SJSA1 (cell line): Measurements from ENCODE around the gene INF2. TPM values are rescaled to one million over a fixed set of nuclear protein-coding genes. Genes with fewer than 3 reads are reported as not detected.

Experiments used
- DNase-seq, 2 experiments: peaks; one replicate each; pipeline ENCODE4 v3.0.0-alpha.2; 2015 to 2020; ENCODE audit warnings: low spot score in 2 of 2, low read depth in 1 of 2
- H3K27ac ChIP-seq: fragments of 250-450 bp; sonication (Bioruptor Pico); 2 replicates; pipeline ENCODE4 v1.5.1; 2020; ENCODE audit warnings: mild to moderate bottlenecking, moderate library complexity
- H3K27me3 ChIP-seq: fragments of 250-450 bp; sonication (Bioruptor Pico); replicated peaks from 2 replicates; pipeline ENCODE4 v1.5.1; 2020; ENCODE audit warnings: mild to moderate bottlenecking, moderate library complexity
- H3K36me3 ChIP-seq: fragments of 250-450 bp; sonication (Bioruptor Pico); 2 replicates; pipeline ENCODE4 v1.5.1; 2020; ENCODE audit warnings: mild to moderate bottlenecking
- H3K4me1 ChIP-seq: fragments of 250-450 bp; sonication (Bioruptor Pico); replicated peaks from 2 replicates; pipeline ENCODE4 v1.6.1; 2021; ENCODE audit warnings: mild to moderate bottlenecking
- H3K4me3 ChIP-seq: fragments of 250-450 bp; sonication (Bioruptor Pico); 2 replicates; pipeline ENCODE4 v1.5.1; 2020; ENCODE audit warnings: mild to moderate bottlenecking
- H3K9me3 ChIP-seq: fragments of 250-450 bp; sonication (Bioruptor Pico); replicated peaks from 2 replicates; pipeline ENCODE4 v1.5.1; 2020; ENCODE audit warnings: mild to moderate bottlenecking
- total RNA-seq: library from RNA; depleted of rRNA; stranded (reverse); fragments of >200 nt; shearing (Covaris generic); gene quantifications from 2 replicates; pipeline ENCODE4 v1.2.3, GENCODE V29; 2014

INF2 gene
- total RNA-seq, 1 experiment from 2014 or later, result 37.3 TPM

DNA sequence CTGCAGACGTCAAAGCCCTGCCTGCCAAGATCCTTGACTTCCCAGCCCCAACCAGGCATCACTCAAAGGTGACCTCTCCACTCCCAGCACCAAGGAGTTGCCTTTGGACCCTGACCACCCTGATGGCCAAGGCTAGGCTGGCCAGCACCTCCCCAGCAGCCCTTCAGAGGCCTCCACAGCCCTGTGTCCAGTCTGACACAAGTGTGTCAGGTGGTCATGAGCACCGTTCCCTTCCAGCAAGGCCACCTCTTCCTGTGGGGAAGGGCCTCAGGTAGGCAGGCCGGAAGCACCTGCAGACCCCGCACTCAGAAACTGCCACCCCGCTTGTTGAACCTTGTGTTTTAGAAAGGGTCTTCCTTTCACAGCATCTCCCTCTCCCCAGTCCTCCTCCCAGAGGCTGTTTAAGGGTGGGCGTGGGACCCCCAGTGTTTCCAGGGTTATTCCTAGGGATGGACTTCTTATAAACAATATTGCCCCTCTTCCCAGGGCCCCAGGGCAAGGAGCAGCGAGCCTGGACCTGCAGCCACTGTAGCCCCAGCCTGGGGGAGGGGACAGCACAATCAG, 13.2 kb upstream of the INF2 start:
- peak overlapping the region; percentile 97; the same call in 1 of the 2 replicates for H3K27ac ChIP-seq
- DNase-seq, result no peak
- H3K9me3 ChIP-seq, result no peaks in the 10 kb centered on the region
- no peaks in the 10 kb centered on the region for H3K36me3 ChIP-seq
- H3K4me3 ChIP-seq, result no peak overlapping the region
- H3K27me3 ChIP-seq, result no peaks in the 10 kb centered on the region
- H3K4me1 ChIP-seq, result peaks cover 50% of the 10 kb centered on the region

DNA sequence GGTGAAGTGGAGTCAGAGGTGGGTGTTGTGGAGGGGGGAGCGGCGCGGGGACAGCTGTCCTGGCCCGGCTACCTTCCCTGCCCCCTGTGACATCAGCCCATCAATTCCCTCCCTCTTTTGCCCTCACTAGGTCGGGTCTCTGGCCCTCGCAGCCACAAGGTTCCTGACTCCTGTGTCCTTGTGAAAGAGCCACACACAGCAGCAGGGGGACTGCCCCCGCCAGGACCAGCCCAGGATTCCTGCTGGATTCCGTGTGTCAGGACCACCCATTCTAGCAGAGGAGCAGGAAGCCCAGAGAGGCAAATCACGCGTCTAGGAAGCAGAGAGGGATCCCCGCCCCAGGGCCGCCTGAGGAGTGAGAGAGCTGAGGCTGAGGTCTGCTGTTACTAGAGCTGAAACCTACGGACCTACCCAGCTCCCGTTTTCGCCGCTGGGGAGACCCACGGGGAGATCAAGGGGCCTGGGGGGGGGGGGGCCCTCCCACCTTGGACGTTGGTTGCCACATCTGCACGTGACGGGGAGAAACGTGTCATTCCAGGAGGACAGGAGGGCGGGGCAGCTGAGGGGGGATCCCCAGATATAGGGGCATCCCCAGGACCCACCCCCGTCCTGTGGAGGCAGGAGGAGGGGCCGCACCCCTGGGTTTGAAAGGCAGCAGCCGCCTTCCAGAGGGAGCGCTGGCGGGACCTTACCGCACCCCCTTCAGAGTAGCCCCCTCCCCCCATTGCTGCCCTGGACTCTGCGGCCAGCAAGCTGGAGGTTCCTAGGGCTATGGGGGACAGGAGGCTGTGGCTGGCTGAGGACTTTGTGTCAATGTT, 12.5 kb upstream of the INF2 start:
- Histone ChIP-seq H3K4me1 (peaks cover 57% of the 10 kb centered on the region), H3K4me3 (peak overlapping the region; percentile 41)

DNA sequence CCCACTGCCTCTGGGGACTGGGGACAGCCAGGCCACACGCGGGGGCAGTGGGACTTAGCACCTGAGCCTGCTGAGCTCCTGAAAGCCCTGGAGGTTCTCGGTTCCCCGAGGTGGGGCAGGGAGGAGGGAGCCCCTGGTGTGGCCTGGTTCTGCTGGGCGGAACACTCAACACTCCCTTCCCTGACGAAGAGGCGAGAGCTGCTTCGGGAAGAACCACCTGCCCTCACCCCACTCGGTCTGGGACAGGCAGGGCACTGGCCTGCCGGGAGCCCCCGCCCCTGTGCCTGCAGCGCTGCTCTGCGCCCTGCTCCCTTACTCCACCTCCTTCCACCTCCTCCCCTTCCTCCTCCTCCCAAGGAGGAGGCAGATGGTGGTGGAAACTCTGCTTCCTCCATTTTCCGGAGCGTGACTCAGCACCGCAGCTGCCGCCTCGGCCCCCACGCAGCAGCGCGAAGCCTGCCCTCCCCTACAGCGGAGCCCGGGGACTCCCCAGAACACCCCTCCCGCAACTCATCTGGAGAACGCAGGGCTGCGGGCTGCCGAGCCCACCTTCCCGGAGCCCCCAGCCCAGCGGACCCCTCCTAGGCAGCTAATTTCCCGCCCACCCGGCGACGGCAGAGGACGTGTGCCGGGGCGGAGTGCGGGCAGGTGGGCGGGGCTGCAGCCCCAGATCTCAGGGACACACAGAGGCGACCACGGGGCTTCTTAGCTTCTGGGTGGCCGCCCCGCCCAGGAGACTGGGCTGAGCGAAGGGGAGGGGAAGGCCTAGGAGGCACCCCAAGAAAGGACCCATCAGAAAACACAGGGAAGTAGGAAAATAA, 11.7 kb upstream of the INF2 start:
- DNase-seq, result peak; percentile 88 to 89
- Histone ChIP-seq H3K27ac (peak overlapping the region; percentile 97), H3K27me3 (no peaks in the 10 kb centered on the region)

More for the DNA sequence above, 12.5 kb upstream of the INF2 start:
- no peaks in the 10 kb centered on the region for H3K36me3 ChIP-seq
- DNase-seq, result peak; percentile 48 to 74
- H3K27ac ChIP-seq, result peak overlapping the region; percentile 97
- H3K9me3 ChIP-seq, result no peaks in the 10 kb centered on the region
- H3K27me3 ChIP-seq, result no peaks in the 10 kb centered on the region

DNA sequence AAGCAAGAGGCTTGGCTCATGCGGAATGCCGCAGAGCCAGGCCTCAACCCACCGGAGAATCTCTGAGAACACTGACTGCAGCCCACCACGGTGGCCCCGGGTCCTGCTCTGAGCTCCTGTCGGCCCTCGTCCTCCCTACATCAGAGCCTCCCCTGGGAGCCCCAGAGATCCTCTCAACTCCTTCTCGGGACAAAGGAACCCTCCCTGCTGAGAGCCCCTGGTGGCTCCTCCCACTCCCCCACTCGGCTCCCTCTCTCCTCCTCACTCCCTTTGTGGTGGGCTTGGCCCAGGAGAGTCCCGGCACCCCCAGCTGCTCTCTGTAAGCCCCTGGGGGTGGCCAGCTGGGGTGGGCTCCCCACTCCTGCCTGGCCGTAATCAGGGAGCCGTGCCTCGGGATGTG, 11.1 kb upstream of the INF2 start:
- no peaks in the 10 kb centered on the region for H3K27me3 ChIP-seq
- no peaks in the 10 kb centered on the region for H3K36me3 ChIP-seq
- peaks cover 72% of the 10 kb centered on the region for H3K4me1 ChIP-seq
- peak in 1 of 2 experiments; percentile 67 for DNase-seq
- peak overlapping the region; percentile 41 for H3K4me3 ChIP-seq
- H3K27ac ChIP-seq, result peak overlapping the region; percentile 97
- H3K9me3 ChIP-seq, result no peaks in the 10 kb centered on the region

More for the DNA sequence above, 11.7 kb upstream of the INF2 start:
- Histone ChIP-seq H3K9me3 (no peaks in the 10 kb centered on the region), H3K36me3 (no peaks in the 10 kb centered on the region), H3K4me3 (peak overlapping the region; percentile 41), H3K4me1 (peaks cover 65% of the 10 kb centered on the region)

DNA sequence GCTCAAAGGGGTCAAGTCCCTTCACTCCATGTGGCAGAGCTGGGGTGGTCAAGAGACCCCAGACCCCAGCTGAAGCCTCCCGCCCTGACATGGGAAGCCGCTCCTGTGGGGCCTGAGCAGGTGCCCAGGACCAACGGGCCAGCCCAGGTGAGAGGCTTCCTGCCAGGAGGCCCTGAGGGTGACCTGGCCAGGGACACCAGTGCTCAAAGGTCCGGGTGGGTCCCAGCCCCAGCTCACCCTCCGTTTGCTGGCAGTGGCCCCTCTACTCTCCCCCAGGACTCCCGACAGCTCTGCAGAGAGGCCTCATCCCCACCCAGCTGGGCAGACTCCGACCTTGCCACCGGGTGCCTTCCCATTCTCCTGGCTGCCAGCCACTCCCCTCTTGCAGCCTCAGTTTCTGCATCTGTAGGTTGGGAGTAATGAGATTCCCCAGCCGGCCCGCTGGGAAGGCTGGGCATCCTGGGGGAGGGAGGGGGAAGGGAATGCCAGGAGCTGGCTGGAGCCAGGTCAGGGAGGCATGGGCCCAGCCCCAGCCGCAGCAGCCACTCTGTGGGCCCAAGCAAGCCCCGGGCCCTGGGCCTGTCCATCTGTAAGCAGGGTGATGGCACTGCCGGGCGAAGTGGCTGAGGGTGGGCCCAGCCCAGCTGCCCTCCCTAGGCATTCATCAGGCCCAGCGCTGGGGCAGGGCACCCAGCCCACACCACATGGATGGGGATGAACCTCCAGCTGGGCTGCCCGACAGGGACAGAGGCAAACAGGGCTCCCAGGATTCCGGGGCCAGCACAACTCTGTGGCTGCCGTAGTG, 10.3 kb upstream of the INF2 start:
- Histone ChIP-seq H3K27me3 (no peaks in the 10 kb centered on the region), H3K4me1 (peaks cover 73% of the 10 kb centered on the region), H3K4me3 (no peak overlapping the region), H3K36me3 (no peaks in the 10 kb centered on the region), H3K27ac (peak overlapping the region; percentile 97), H3K9me3 (no peaks in the 10 kb centered on the region)
- DNase-seq, result no peak

DNA sequence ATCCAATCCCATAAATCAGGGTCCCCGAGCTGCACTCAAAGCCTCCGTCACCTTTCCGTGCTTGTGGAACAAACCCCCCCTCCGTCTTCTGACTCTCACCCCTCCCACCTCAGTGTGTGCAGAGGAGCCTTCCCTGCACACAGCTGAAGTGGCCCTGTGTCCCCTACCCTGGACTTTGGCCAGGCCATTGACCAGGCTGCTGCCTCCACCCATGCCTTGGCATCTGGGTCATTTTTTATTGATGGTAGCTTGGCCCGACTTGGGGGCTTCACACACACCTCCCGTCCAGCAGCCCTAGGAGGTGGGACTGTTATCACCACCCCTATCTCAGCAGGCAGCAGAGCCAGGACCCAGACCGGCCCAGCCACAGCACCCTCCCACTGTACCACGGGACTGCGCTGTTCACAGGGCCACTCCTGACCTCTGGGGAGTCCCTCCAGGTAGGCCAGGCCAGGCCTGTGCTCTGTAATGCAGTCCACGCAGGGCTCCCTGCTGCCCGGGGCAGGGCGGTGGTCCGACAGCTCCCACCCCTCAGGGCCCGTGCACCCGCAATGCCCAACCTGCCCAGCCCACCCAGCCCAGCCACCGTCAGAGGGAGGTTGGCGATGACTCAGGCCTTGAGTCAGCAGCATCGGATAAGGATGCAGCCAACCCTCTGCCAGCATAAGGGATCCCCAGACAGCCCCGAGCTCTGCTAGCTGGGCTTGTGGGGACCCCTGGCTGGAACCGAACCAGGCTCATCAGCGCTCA, 9.2 kb upstream of the INF2 start:
- Histone ChIP-seq H3K4me3 (no peak overlapping the region), H3K27me3 (no peaks in the 10 kb centered on the region), H3K27ac (peak overlapping the region; percentile 94), H3K9me3 (no peaks in the 10 kb centered on the region), H3K4me1 (peaks cover 73% of the 10 kb centered on the region), H3K36me3 (no peaks in the 10 kb centered on the region)
- peak; percentile 56 to 73 for DNase-seq

DNA sequence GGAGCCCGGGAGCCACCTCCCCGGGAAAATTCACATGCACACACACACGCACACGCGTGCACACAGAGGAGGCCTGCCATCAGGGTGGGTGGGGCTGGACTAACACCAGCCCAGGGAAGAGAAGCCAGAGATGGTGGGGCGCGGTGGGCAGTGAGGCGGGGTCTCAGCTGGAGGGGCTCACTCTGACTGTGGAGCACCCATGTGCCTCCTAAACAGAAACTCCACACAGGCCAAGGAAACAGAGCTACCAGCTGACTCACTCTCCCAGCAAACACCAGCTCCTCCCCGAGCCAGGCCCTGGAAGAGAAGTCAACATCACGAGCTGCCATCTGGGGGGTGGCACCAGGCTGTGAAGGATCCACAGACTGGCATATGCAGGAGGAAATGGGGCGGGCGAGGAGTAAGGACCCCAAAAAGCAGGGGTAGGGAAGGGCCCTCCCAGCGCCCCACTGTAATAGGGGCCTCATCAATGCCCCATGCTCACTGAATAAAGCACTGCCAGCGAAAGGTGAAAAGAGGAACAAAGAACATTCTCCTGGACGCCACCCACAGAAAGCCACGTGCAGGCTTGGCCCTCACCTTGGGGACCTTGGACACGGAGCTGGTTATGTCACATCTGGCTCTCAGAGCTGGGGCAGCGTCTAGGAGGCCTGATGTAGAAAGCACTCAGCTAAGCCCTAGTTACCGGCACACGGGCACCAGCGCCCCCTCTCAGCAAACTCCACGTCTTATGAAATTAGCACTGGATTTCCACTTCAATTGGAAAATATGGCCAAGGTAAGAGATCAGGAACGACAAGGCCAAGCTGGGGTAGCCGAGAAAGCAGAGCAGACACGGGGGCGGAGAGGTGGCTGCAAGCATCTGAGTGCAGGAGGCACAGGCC, 8.4 kb upstream of the INF2 start:
- no peaks in the 10 kb centered on the region for H3K9me3 ChIP-seq
- no peaks in the 10 kb centered on the region for H3K27me3 ChIP-seq
- H3K27ac ChIP-seq, result peak overlapping the region; percentile 94
- peak overlapping the region; percentile 6; the same call in 1 of the 2 replicates for H3K4me3 ChIP-seq
- DNase-seq, result peak; percentile 68 to 81
- peaks cover 73% of the 10 kb centered on the region for H3K4me1 ChIP-seq
- no peaks in the 10 kb centered on the region for H3K36me3 ChIP-seq

DNA sequence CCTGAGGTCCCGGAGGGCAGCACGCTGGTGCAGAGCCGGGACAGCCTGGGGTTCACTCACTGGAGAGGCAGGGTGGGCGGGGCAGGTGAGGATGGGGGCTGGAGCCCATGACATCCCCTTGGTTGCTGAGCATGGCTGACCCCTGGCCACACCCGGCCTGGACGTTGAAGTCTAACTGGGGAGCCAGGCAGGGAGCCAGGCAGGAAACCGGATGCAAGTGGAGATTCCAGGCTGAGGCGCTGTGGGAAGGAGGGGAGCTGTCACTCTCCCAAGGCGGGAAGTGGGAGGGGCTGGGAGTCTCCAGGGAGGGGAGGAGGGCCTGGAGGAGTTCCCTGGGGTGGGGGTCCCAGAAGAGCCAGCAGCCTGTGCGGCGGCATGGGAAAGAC, 7.7 kb upstream of the INF2 start:
- Histone ChIP-seq H3K4me1 (peaks cover 68% of the 10 kb centered on the region), H3K36me3 (no peaks in the 10 kb centered on the region), H3K27me3 (no peaks in the 10 kb centered on the region), H3K27ac (peak overlapping the region; percentile 94), H3K9me3 (no peaks in the 10 kb centered on the region), H3K4me3 (peak overlapping the region; percentile 6; the same call in 1 of the 2 replicates)
- peak; percentile 63 to 88 for DNase-seq

DNA sequence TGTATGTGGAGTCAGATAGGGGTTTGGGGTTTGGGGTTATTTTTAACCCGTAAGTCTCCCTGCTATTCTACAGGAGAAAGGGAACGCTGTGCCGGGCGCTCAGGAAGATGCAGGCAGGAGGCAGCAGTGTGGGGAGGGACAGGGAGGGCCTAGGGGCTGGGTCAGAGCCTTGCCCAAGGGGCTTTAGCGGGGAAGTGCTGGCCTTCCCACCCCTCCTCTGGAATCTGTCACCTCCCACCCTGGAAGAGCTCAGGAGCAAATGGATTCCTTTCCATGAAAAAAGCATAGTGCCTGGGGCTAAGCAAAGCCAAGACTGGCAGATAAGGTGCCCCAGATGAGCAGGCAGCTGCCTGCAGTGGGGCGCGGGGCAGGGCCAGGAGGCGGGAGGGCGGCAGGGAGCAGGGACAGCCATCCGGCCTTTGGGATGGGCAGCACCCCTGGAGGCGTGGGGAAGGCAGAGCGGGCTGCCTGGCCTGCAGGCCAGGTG, 7.3 kb upstream of the INF2 start:
- Histone ChIP-seq H3K36me3 (no peaks in the 10 kb centered on the region), H3K9me3 (no peaks in the 10 kb centered on the region), H3K4me3 (0 out of 2 replicates have a peak overlapping the region, but pooled peaks have one; percentile 6), H3K27me3 (no peaks in the 10 kb centered on the region), H3K4me1 (peaks cover 63% of the 10 kb centered on the region), H3K27ac (peak overlapping the region; percentile 94)
- DNase-seq, result no peak

DNA sequence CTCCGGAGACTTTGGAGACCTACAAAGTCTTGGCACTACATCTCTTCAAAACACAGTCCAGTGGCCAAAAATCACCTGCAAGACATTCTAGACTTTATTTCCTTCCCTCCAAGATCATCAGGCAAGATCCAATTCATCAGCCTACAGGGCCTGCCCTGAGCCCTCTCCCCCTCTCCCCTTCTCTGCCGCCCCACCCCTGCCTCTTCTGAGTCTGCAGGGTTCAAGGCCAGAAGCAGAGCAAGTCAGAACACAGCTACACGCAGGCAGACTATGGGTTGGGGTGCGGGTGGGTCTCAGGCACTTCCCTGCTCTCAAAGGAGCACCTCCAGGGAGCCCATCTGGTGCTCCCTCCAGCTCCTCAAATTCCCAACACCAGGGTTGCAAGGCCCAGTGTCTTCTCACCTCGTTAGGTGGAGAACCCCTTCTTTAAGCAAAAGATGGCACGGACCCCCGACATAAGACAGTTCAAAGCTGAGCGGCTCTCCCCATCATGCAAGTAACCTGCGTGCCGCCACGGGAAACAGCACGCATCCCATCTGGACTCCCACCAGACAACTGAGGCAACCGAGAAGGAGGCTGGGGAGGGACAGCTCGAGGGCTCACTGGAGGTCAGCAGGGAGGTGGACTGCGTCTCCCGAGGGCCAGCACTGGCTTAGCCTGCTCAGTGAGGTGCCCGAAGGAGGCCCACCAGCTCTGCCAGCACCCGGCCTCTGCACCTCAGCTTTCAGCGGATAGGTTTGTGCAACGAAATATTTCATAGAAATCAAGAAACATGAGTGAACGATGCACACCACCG, 5.6 kb upstream of the INF2 start:
- no peaks in the 10 kb centered on the region for H3K27me3 ChIP-seq
- DNase-seq, result no peak
- H3K9me3 ChIP-seq, result no peaks in the 10 kb centered on the region
- no peaks in the 10 kb centered on the region for H3K36me3 ChIP-seq
- H3K27ac ChIP-seq, result no peak overlapping the region
- H3K4me1 ChIP-seq, result peaks cover 63% of the 10 kb centered on the region
- no peak overlapping the region for H3K4me3 ChIP-seq

DNA sequence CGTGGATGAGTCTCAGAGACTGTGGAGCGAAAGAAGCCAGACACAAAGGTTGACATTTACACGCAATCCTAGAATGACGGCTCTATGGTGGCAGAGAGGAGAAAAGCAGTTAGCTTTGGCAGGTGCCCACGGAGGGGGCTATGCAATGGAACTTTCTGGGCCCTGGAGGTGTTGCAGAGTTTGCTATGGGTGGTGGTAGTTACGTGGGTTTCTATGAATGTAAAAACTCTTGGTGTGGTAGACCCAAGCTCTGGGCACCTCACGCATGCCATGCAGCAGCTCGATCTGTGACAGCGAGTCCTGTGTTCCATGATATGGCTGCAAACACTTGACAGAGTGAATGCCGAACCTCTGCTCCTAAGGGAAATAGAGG, 5.0 kb upstream of the INF2 start:
- H3K9me3 ChIP-seq, result no peaks in the 10 kb centered on the region
- no peaks in the 10 kb centered on the region for H3K27me3 ChIP-seq
- no peak overlapping the region for H3K27ac ChIP-seq
- H3K4me1 ChIP-seq, result peaks cover 61% of the 10 kb centered on the region
- DNase-seq, result no peak
- H3K36me3 ChIP-seq, result no peaks in the 10 kb centered on the region
- H3K4me3 ChIP-seq, result no peak overlapping the region
